IMR-90 (cell line): ENCODE measurements around the gene PPP6C. TPM values are rescaled to one million over a fixed set of nuclear protein-coding genes. Genes with fewer than 3 reads are reported as not detected.

Experiments
- ATAC-seq: fragments of 200-7000 bp; cut with Tn5 transposase; 2 replicates; pipeline ENCODE4 v1.9.1; 2020; ENCODE audit warnings: low read depth, mild to moderate bottlenecking, moderate library complexity
- BruUV-seq: library from RNA; stranded (reverse); fragments of 400-500 nt; replicated peaks from 2 replicates; lab custom pipeline; 2021; lab: Mats Ljungman, UMichigan
- CTCF ChIA-PET: fragments of 300-600 bp; formaldehyde crosslinking; extraction: SDS; loops from one replicate; lab custom pipeline; 2021; ENCODE audit warnings: antibody characterized with exemption; lab: Yijun Ruan, JAX
- POLR2A ChIA-PET: fragments of 300-600 bp; sonication (Branson Sonifier 250); formaldehyde crosslinking; loops from one replicate; lab custom pipeline; 2022; ENCODE audit warnings: antibody characterized with exemption; ENCODE audit not compliant: unreplicated experiment; lab: Charles Lee
- DNase-seq: peaks from one replicate; pipeline ENCODE4 v3.0.0; 2013
- H2AFZ ChIP-seq: replicated peaks from 2 replicates; pipeline ENCODE3; 2013; ENCODE audit warnings: low read length, mild to moderate bottlenecking; ENCODE audit not compliant: poor library complexity
- H2AK5ac ChIP-seq: 2 replicates; pipeline ENCODE4 v1.6.1; 2013; ENCODE audit warnings: low read depth, low read length, inconsistent platforms
- H2AK9ac ChIP-seq: replicated peaks from 2 replicates; pipeline ENCODE3; 2013; ENCODE audit warnings: mild to moderate bottlenecking, low read depth, low read length, moderate library complexity; ENCODE audit not compliant: poor library complexity
- H2BK120ac ChIP-seq: 2 replicates; pipeline ENCODE4 v1.6.1; 2013; ENCODE audit warnings: low read depth, low read length, inconsistent platforms
- H2BK15ac ChIP-seq: 3 replicates; pipeline ENCODE4 v1.6.1; 2013; ENCODE audit warnings: low read depth, low read length, inconsistent platforms
- H2BK20ac ChIP-seq: 2 replicates; pipeline ENCODE4 v1.6.1; 2013; ENCODE audit warnings: low read depth, mild to moderate bottlenecking, inconsistent platforms, low read length, moderate library complexity
- H2BK5ac ChIP-seq: 2 replicates; pipeline ENCODE4 v1.6.1; 2013; ENCODE audit warnings: mild to moderate bottlenecking, low read depth, low read length, inconsistent platforms; ENCODE audit not compliant: poor library complexity, severe bottlenecking
- H3K14ac ChIP-seq: replicated peaks from 2 replicates; pipeline ENCODE4 v1.6.1; 2013; ENCODE audit warnings: low read depth, low read length, inconsistent platforms
- H3K18ac ChIP-seq: 2 replicates; pipeline ENCODE4 v1.6.1; 2013; ENCODE audit warnings: low read depth, low read length, control low read depth
- H3K23ac ChIP-seq: 2 replicates; pipeline ENCODE4 v1.6.1; 2013; ENCODE audit warnings: low read depth, low read length, inconsistent platforms
- H3K27ac ChIP-seq: 2 replicates; pipeline ENCODE4 v1.5.1; 2013; ENCODE audit warnings: mild to moderate bottlenecking, control low read depth, low read length; ENCODE audit not compliant: insufficient read depth
- H3K27me3 ChIP-seq: 2 replicates; pipeline ENCODE4 v1.6.1; 2013; ENCODE audit warnings: low read length; ENCODE audit not compliant: control insufficient read depth, insufficient read depth
- H3K36me3 ChIP-seq: 2 replicates; pipeline ENCODE4 v1.6.1; 2013; ENCODE audit warnings: low read length, mixed read lengths; ENCODE audit not compliant: control insufficient read depth, insufficient read depth
- H3K4ac ChIP-seq: 2 replicates; pipeline ENCODE4 v1.6.1; 2013; ENCODE audit warnings: low read depth, low read length, inconsistent platforms
- H3K4me1 ChIP-seq: 2 replicates; pipeline ENCODE4 v1.6.1; 2013; ENCODE audit warnings: low read length, mixed read lengths; ENCODE audit not compliant: control insufficient read depth, insufficient read depth
- H3K4me2 ChIP-seq: 2 replicates; pipeline ENCODE4 v1.6.1; 2013; ENCODE audit warnings: low read depth, mild to moderate bottlenecking, control low read depth, low read length, moderate library complexity
- H3K4me3 ChIP-seq: 2 replicates; pipeline ENCODE4 v1.5.1; 2013; ENCODE audit warnings: low read depth, mild to moderate bottlenecking, control low read depth, low read length, moderate library complexity; ENCODE audit not compliant: insufficient read depth
- H3K56ac ChIP-seq: 2 replicates; pipeline ENCODE4 v1.6.1; 2013; ENCODE audit warnings: low read length, inconsistent platforms; ENCODE audit not compliant: insufficient read depth; ENCODE audit errors: extremely low read depth
- H3K79me1 ChIP-seq, 2 experiments: 2 replicates each; pipeline ENCODE4 v1.6.1; 2013; ENCODE audit warnings: low read length in 2 of 2, inconsistent platforms in 1 of 2, low read depth in 1 of 2
- H3K9ac ChIP-seq: 2 replicates; pipeline ENCODE4 v1.6.1; 2013; ENCODE audit warnings: low read depth, low read length, control low read depth
- H3K9me1 ChIP-seq: 2 replicates; pipeline ENCODE4 v1.6.1; 2013; ENCODE audit warnings: low read length, inconsistent platforms; ENCODE audit not compliant: insufficient read depth
- H3K9me3 ChIP-seq: 2 replicates; pipeline ENCODE4 v1.6.1; 2013; ENCODE audit warnings: low read length; ENCODE audit not compliant: control insufficient read depth, insufficient read depth
- H4K20me1 ChIP-seq: 2 replicates; pipeline ENCODE4 v1.6.1; 2013; ENCODE audit warnings: low read length, inconsistent platforms; ENCODE audit not compliant: insufficient read depth
- H4K5ac ChIP-seq: 2 replicates; pipeline ENCODE4 v1.6.1; 2013; ENCODE audit warnings: mild to moderate bottlenecking, low read depth, low read length, control low read depth
- H4K8ac ChIP-seq, 2 experiments: 2 replicates each; pipeline ENCODE4 v1.6.1; 2013; ENCODE audit warnings: low read depth in 2 of 2, low read length in 2 of 2, control low read depth in 1 of 2, inconsistent platforms in 1 of 2
- H4K91ac ChIP-seq: 2 replicates; pipeline ENCODE4 v1.6.1; 2013; ENCODE audit warnings: low read depth, low read length, inconsistent platforms; ENCODE audit not compliant: insufficient read depth
- BHLHE40 ChIP-seq: fragments of 150-350 bp; IDR thresholded peaks from 2 replicates; pipeline ENCODE4 v1.6.1; 2016; ENCODE audit warnings: mild to moderate bottlenecking, low read depth, low read length
- CEBPB ChIP-seq: IDR thresholded peaks from 2 replicates; pipeline ENCODE4 v1.6.1; 2012; ENCODE audit warnings: low read depth, low read length, improper control_type of control experiment
- CTCF ChIP-seq: conservative IDR thresholded peaks from 2 replicates; pipeline ENCODE4 v1.5.1; 2012; ENCODE audit warnings: mild to moderate bottlenecking, low read depth, low read length, improper control_type of control experiment
- FOS ChIP-seq: fragments of 150-350 bp; IDR thresholded peaks from 2 replicates; pipeline ENCODE4 v1.6.1; 2016; ENCODE audit warnings: low read depth, low read length
- MAZ ChIP-seq: IDR thresholded peaks from 2 replicates; pipeline ENCODE4 v1.6.1; 2012; ENCODE audit warnings: low read depth, mild to moderate bottlenecking, low read length, improper control_type of control experiment, moderate library complexity, borderline replicate concordance
- MXI1 ChIP-seq: IDR thresholded peaks from 2 replicates; pipeline ENCODE4 v1.6.1; 2012; ENCODE audit warnings: low read depth, mild to moderate bottlenecking, low read length, moderate library complexity, borderline replicate concordance
- NFE2L2 ChIP-seq: fragments of 150-350 bp; IDR thresholded peaks from 2 replicates; pipeline ENCODE4 v1.6.1; 2016; ENCODE audit warnings: low read depth, mild to moderate bottlenecking, low read length
- RAD21 ChIP-seq: IDR thresholded peaks from 2 replicates; pipeline ENCODE4 v1.6.1; 2012; ENCODE audit warnings: low read length, improper control_type of control experiment
- RFX5 ChIP-seq: IDR thresholded peaks from 2 replicates; pipeline ENCODE4 v1.8.0; 2012; ENCODE audit warnings: low read depth, mild to moderate bottlenecking, low read length, moderate library complexity
- SMC3 ChIP-seq: fragments of 150-350 bp; IDR thresholded peaks from 2 replicates; pipeline ENCODE4 v1.6.1; 2016; ENCODE audit warnings: low read depth, mild to moderate bottlenecking, antibody characterized with exemption, low read length, moderate library complexity
- WGBS, 2 experiments: methylation state at CpG; one replicate each; pipeline versions ENCODE4 v1.1.5 to v1.1.7; 2013; ENCODE audit warnings: missing lambda C conversion rate in 2 of 2; ENCODE audit not compliant: insufficient read length in 1 of 2; ENCODE audit errors: extremely low coverage in 2 of 2; 5-methylcytosine and 5-hydroxymethylcytosine counted together
- dilution Hi-C: fragments of 300-500 bp; cut with HindIII; formaldehyde crosslinking; loops from one replicate; pipeline ENCODE4 v1.14.3; 2018; ENCODE audit warnings: low sequenced_read_pairs; ENCODE audit not compliant: unreplicated experiment
- in situ Hi-C: fragments of 300-500 bp; cut with MboI; formaldehyde crosslinking; loops from 3 replicates; pipeline ENCODE4 v1.14.3; 2019; ENCODE audit warnings: low sequenced_read_pairs, inconsistent platforms, mixed read lengths
- intact Hi-C: fragments of 100-400 bp; cut with micrococcal nuclease; formaldehyde crosslinking; loops from 2 replicates; pipeline ENCODE4 v1.10.0; 2022
- polyA plus RNA-seq, 3 experiments: library from polyadenylated mRNA; depleted of rRNA; stranded (reverse); fragments of >200 nt; gene quantifications; 2 replicates each; pipeline ENCODE4 v1.2.3, GENCODE V29; 2012; ENCODE audit warnings: low replicate concordance in 1 of 3
- total RNA-seq: library from RNA; depleted of rRNA; stranded (reverse); fragments of >200 nt; gene quantifications from 2 replicates; pipeline ENCODE4 v1.2.3, GENCODE V29; 2012
- TF ChIP-seq, protein P1 (sequence below): fragments of 150-350 bp; IDR thresholded peaks from 2 replicates; pipeline ENCODE4 v1.6.1; 2016; ENCODE audit warnings: low read depth, mild to moderate bottlenecking, low read length, moderate library complexity, borderline replicate concordance

The PPP6C gene
- total and polyA plus RNA-seq, 2 of the 4 experiments (the other 2 are of a cell fraction), result 14.5 to 15.4 TPM

DNA sequence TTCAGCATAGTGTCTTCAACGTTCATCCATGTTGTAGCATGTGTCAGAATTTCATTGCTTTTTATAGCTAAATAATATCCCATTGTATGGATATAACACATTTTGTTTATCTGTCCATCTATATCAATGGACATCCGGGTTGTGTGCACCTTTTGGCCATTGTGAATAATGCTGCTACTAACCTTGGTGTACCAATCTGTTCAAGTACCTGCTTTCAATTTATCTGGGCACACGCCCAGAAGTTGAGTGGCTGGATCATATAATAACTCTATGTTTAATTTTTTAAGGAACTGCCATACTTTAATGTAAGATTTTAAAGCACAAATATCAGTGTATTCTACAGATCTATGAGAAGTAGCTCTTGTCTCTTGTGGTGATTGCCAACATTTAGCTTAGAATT is 89.8 kb downstream of the PPP6C start:
- no peak overlapping the region for H3K18ac ChIP-seq
- no peak overlapping the region for H3K4me3 ChIP-seq
- H2AFZ ChIP-seq, result no peak overlapping the region
- WGBS, 2 experiments, result no CpG with 5 or more reads among the region's 3 CpGs
- POLR2A ChIA-PET, result no interaction called here
- CTCF ChIA-PET, result no interaction called here
- no peak overlapping the region for H2BK120ac ChIP-seq
- intact Hi-C loops, result no loop called here
- H2BK5ac ChIP-seq, result no peak overlapping the region
- H3K9me3 ChIP-seq, result no peaks in the 10 kb centered on the region
- H3K9me1 ChIP-seq, result peaks cover 5% of the 10 kb centered on the region; the same call in 1 of the 2 replicates
- H3K4me2 ChIP-seq, result no peak overlapping the region
- no peak overlapping the region for H3K23ac ChIP-seq
- no peak overlapping the region for H3K27ac ChIP-seq
- no TSS peak for BruUV-seq
- ATAC-seq, result no peak
- H4K8ac ChIP-seq, result no peak overlapping the region
- in situ Hi-C loops, result no loop called here
- no peak overlapping the region for H4K5ac ChIP-seq
- H3K36me3 ChIP-seq, result peaks cover 2% of the 10 kb centered on the region; the same call in 1 of the 2 replicates
- H3K14ac ChIP-seq, result no peak overlapping the region
- no peak overlapping the region for H2BK15ac ChIP-seq
- H3K27me3 ChIP-seq, result no peaks in the 10 kb centered on the region
- peaks cover 11% of the 10 kb centered on the region; the same call in 1 of the 2 replicates for H4K20me1 ChIP-seq
- H3K9ac ChIP-seq, result no peak overlapping the region
- no peak overlapping the region for H2BK20ac ChIP-seq
- TF ChIP-seq RAD21, result no peak
- no peak for TF ChIP-seq BHLHE40
- TF ChIP-seq RFX5, result no peak
- no peak for TF ChIP-seq CTCF
- TF ChIP-seq MXI1, result no peak
- TF ChIP-seq, protein P1, sequence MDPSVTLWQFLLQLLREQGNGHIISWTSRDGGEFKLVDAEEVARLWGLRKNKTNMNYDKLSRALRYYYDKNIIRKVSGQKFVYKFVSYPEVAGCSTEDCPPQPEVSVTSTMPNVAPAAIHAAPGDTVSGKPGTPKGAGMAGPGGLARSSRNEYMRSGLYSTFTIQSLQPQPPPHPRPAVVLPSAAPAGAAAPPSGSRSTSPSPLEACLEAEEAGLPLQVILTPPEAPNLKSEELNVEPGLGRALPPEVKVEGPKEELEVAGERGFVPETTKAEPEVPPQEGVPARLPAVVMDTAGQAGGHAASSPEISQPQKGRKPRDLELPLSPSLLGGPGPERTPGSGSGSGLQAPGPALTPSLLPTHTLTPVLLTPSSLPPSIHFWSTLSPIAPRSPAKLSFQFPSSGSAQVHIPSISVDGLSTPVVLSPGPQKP, result no peak
- TF ChIP-seq SMC3, result no peak
- TF ChIP-seq NFE2L2, result no peak
- TF ChIP-seq MAZ, result no peak
- TF ChIP-seq FOS, result no peak
- TF ChIP-seq CEBPB, result no peak
- H2AK5ac ChIP-seq, result no peak overlapping the region
- H3K4ac ChIP-seq, result no peak overlapping the region
- no peak for DNase-seq
- peaks cover 20 to 34% of the 10 kb centered on the region in 2 experiments; a peak in 3 of 4 replicates for H3K79me1 ChIP-seq
- H3K4me1 ChIP-seq, result peaks cover 10% of the 10 kb centered on the region
- dilution Hi-C loops, result no loop called here
- no peak overlapping the region for H3K56ac ChIP-seq
- no peak overlapping the region for H2AK9ac ChIP-seq
- H4K91ac ChIP-seq, result no peak overlapping the region
